EH (cell line): ENCODE results near the gene IFNL1.
A peak's percentile ranks its signal among the peaks of the same experiment; 100 is the strongest.
"Not testable (repeated sequence)": the region's sequence is repeated elsewhere in the genome, so short reads cannot be mapped to it uniquely, and the experiment has no call there.

Experiments
- DNase-seq: peaks from one replicate; pipeline ENCODE4 v3.0.0-alpha.2; 2015; ENCODE audit warnings: low read depth

The IFNL1 gene

DNA sequence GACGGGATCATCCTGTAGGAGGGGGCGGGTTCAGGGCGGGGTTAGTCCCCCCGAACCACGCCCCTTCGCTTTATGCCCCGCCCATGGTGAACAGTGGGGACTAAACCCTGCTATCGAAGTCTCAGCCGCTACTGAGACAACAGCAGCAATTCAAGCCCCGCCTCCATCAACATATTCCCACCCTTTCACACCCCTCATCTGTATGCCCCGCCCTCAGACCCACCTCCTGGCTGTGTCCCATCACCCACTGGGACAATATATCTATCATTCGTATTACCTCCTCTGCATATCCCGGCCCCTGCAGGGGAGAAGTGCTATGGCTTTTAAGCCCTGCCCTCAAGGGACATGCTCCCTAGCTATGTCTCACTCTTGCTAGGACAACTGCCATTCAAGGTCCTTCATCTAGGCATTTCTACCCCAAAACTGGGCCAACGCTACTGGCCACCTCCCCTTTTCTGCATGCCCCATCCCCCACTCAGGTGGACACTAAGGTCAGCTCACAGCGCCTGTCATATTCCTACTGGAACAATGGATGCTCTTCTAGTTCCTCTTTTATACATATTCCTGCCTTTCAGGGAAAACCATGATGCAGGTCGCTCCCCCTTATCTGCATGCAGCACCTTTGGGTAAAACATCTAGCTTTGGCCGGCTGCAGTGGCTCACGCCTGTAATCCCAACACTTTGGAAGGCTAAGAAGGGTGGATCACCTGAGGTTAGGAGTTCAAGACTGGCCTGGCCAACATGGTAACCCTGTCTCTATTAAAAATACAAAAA lies 12.5 kb downstream of the IFNL1 start:
- no peak for DNase-seq

DNA sequence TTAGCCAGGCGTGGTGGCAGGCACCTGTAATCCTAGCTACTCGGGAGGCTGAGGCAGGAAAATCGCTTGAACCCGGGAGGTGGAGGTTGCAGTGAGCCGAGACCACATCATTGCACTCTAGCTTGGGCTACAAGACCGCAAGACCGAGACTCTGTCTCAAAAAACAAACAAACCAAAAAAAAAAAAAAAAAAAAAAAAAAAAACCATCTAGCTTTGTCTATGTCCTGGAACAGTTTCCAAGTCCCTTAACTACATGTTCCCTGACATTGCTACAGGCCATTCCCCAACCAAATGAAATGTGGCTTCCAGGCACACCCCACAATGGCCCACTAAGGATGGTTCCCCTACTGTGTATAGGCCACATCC lies 13.1 kb downstream of the IFNL1 start:
- not testable (repeated sequence) for DNase-seq

DNA sequence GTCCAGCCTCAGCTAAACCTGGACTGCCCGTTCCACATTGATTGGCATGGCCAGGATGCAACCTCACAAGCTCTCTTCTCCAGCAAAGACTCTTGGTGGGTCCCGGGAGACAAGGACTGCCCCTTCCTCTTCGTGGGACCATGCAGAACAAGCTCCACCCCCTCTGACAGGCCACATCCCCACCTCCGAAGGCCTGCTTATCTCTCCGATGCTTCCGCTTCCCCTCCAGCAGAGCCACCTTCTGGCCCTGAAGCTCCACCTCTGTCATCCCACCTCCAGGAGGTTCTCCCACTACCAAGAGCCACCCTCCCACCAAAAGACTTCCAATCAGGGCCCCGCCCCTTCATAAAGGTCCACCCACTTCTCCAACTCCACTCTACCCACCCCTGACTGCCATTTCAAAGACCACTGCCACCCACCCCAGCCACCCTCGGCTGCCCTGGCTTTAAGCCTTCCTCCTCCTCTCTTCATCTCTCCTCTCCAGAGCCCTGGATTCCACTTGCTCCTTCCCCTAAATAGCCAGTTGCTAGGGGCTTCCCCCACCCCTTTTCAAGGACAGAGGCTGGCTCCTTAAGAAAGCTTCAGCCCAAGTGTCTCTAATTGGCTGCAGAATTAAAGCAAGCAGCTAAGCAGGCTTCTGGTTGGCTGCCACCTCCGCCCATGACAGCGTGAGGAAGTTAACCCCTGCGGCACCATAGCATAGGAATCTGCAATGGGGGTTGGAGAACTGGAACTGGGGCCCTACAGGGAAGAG lies 14.5 kb downstream of the IFNL1 start:
- peak; percentile 16 for DNase-seq

DNA sequence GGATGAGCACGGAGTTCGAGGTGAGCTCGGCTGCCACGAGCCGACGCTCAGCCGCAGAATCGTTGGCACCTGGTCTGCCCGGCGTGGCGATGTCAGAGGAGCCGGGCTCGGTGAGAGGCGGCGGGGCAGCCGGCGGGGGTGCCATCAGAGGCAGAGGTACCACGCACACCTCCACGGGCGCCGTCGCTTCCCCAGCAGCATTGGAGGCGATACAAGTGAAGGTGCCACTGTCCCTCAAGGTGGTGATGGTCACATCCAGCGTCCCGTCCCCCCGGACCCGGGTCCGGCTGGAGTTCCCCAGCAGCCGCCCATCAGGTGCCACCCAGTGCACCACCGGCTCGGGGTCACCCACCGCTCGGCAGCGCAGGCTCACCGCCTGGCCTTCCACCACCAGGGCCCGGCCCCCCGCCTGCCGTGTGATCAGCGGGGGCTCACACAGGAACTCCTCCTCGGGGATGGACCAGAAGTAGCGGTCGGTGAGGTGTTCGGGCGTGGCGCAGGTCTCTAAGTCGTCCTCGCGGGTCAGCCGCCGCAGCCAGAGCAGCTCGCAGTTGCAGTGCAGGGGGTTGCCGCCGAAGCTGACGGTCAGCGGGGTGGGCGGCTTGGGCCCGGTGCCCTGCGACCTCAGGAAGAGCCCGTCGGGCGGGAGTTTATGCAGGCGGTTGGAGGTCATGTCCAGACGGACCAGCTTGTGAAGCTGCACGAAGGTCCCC lies 18.0 kb downstream of the IFNL1 start:
- DNase-seq, result no peak

DNA sequence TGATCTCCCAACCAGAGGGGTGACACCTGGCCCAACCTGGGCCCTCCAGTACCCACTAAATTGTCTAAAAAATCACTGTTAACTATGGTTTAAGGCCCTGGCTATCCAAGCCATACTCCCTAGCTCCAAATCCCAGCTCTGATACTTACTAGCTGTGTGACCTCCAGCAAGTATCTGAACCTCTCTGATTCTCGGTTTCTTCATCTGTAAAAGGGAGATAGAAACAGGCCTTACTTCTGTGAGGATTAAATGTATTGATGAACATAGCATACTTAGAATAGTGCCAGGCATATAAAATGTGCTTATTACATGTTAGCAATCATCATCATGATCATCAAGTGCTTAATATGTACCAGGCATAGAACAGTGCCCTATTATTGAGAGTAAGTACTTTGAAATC lies 19.7 kb downstream of the IFNL1 start:
- DNase-seq, result no peak

DNA sequence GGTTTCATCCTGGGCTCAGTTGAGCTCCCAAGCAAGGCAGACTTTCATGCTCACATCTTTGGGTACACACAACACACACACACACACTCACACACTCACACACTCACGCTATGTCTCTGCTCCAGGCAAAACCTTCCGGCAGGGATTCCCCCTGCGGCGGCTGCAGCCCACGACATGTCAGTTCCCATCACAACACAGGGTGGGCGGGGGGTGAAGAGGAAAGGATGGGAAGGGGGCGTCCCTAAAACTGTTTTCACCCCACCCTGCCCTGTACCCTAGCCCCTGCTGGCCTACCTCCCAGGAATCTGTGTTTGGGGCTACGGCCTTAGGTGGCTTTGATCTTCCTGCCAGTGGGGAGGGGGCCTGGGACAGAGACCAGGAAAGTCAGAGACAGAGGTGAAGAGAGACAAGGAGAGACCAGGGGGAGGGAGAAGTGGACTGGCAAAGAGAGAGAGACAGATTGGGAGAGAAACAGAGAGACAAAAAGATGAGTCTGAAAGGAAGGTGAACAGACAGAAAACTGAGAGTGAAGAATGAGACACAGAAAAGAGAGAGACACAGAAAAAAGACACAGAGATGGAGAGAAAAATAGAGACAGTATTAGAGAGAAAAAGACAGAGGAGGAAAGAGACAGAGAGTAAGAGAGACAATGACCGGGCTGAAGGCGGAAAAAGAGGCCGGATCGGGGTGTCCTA lies 20.6 kb downstream of the IFNL1 start:
- no peak for DNase-seq

DNA sequence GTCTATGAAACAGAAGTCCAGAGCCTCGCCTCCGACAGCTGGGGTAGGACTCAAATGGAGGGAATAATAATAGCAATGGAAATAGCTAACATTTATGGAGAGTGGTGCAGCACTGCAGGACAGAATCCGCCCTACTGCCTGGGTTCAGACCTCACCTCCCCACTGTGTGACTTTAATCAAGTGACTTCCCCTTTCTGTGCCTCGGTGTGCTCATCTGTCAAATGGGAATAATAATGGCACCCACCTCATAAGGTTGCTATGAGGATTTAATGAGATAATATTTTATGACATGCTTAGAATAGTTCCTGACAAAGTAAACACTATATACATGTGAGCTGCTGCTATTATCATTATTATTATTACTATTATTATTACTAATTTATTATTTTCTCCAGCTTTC lies 21.3 kb downstream of the IFNL1 start:
- no peak for DNase-seq

DNA sequence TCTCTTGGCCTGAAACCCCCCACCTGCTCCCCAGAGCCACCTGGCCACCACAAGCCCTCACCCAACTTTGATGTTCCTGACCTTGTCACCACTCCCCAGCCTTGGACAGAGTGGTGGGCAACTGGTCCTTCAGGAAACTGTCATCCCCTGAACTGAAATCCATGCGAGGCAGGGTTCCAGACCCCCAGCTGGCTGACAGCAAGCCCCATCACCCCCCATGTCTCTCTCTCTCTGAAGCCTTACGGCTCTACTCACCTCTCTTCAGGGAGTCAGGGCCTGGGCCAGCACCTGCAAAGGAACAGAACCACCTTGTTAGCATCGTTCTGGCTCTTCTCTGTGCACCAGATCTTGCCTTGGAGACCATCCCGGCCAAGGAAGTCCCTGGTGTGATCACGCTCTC lies 21.9 kb downstream of the IFNL1 start:
- no peak for DNase-seq

DNA sequence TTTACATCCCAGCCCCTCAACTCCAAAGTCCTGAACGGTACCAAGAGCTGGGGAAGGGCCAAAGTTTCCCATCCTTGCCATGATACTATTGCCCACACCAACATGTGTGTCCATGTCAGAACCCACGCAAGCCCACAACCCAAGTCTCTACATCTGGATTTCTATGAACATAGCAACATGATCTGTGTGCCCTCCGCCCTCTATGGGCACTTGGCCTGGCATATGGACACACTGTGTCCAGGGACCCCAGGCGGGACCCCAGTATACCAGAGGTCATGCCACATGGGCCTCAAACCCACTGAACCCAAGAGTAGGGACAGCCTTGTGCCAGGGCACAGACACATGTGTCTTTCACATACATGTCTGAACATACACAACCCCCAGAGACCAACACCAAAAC lies 22.5 kb downstream of the IFNL1 start:
- DNase-seq, result no peak

DNA sequence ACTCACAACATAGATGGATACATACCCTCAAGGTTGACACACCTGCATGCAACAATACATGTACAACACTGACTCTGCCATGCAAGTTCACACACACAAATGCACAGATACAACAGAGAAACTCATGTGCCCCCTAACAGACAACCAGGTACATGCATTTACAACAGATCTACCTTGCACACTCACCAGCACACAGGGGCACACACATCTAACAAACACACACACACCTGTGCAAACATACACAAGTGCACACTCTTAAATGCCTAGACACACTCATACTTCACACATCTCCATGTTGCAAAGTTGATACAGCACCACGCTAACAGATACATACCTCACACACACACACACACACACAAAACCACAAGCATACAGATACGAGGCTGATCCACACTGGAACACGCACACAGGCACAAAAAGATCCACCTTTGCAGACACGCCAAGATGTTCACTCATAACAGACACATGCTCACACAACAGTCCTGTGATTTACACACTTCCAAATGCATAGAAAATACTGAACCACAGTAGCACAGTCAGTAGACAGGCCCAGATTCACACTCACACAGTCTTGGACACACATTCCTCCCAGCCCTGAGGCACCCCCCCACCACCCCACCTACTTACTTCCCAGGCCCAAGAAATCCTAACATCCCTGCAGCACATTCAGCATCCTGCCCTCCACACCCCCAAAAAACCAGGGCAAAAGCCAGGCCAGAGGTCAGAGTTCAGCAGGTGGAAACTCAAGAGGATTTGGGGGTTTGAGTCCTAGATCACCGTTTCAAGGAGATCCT lies 23.1 kb downstream of the IFNL1 start:
- no peak for DNase-seq

DNA sequence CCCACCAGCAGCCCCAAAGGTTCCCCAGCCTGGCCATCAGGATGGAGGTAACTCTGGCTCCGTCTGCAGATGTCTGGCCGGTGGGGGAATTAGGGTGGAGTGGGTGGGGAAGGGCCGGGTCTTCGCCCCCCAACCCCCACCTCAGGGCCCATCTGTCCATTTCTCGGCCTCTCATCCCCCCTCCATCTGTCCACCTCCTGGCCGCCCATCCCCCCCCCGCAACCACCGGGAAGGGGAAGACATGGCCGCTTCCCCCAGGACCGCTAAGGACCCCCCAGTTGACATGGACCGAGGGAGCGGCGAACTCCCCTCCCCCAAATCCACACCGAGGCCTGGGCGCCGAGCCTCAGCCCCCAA lies 23.7 kb downstream of the IFNL1 start:
- no peak for DNase-seq

DNA sequence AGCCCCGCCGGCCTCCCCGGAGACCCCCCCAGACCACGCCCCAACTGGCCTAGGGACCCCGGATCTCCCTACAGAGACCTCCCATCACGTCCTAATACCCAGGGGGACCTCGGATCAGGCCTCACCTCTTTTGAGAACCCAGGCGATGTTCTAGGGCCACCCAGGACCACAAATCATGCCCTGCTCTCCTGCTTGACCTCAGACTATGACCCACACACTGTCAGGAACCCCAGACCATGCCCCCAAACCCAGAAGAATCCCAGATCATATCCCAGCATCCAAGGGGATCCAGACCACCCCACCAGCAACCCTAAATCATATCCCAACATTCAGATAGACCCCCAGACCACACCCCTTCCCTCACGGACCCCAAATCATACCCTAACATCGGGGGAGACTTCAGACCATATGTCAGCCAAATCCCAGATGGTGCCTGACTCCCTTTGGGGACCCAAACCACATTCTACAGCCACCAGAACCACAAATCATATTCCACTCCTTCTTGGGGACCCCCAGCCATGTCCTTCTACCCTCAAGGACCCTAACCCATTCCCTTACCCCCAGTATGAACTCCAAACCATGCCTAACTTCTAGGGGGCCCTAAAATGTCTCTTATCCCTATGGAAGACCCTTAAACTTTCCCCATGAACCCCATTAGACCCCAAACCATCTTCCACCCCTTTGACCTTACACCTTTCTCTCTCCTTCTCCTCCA lies 25.1 kb downstream of the IFNL1 start:
- no peak for DNase-seq

DNA sequence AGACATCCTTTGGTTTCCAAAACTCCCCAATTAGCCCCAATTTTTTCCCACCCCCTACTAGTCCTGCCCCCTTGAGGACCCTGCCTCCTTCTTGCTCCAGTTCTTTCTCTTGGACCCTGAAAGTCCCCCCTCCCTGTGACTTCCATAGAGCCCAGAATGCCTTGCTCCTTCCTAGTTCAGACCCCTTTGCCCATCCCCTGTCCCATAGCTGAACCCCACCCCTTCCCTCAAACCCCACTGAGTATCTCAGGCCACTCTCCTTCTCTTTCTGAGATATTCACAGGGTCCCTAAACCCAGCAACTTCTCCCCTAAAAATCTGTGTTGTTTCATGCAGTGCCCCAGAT lies 25.6 kb downstream of the IFNL1 start:
- DNase-seq, result no peak

DNA sequence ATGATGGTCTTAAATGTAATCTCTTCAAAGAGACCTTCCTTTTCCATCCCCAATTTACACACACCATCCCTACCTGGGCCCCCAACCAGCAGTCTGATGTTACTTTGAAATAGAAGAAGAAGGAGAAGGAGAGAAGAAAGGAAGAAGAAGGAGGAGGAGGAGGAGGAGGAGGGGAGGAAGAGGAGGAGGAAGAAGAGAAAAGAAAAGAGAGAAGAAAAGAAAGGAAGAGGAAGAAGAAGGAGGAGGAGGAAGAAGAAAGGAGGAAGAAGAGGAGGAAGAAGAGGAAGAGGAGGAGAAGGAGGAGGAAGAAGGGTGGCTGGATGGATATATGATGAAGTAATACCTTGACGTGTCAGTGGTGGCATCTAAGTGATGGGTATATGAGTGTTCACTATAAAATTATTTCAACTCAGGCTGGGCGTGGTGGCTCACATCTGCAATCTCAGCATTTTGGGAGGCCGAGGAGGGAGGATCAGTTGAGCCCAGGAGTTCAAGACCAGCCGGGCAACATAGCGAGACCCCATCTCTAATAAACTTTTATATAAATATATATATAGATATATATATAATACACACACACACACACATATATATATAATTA lies 28.1 kb downstream of the IFNL1 start:
- no peak for DNase-seq

DNA sequence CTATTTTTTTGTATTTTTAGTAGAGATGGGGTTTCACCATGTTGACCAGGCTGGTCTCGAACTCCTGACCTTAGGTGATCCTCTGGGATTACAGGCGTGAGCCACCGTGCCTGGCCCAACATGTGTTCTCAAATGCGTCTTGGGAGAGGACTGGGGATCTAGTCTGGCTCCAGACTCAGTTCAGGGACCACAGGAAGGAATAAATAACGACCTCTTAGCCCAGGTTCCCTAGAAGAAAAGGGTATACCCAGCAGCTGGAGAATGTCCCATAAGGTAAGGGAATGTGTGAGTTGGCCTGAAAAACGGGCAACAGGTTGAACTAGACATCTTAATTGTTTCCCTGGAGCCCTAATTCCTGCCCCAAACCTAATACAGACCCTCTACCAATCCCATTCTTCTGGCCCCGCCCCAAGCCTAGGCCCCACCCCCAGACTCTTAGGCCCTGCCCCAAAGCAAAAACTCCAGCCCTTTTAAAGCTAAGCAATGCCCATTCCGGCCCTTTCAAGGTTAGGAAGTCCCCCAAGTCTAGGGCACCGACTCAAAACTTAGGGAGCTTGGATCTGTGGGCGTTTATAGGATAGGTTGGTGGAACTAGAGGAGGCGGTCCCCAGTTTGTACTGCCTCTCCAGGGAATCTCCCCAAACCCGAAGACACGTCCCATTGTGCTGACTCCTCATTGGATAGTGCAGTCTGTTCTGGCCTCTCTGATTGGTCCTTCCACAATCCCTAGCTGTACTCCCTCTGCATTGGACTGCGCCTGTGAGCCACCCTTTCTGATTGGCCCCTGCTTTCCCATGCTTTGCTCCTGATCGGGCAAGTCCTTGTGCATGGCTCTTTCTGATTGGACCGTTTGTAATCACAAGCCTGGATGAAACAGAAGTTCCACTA lies 29.8 kb downstream of the IFNL1 start:
- DNase-seq, result peak; percentile 36

DNA sequence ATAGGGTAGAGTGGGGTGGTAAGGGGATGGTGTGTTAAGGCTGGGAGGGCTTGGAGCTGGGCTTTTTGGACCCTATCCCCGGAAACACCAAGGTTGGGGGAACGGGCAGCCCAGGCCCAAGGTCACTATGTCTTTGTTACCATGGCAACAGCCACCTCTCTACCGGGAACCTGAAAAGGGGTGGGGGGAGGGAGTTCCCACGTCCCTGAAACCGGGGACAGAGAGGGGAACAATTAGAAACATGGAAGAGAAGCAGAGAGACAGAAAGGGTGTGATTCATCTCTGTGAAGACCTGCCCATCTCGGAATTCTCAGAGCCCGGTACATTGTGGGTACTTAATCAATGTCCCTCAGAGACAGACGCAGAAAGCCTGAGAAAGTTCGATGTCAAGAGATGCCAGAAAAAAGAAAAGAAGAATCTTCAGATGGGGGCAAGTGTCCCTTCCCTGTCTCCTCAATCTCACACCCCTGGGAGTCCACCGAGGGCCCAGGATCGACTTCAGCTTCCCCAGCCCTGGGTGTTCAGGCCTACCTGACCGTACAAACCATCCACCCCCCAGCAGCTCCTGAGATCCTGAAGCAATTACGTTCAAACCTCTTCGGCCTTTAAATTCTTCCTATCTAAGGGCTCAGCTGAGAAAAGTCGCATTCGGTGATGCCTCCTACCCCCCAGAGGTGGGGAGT lies 31.3 kb downstream of the IFNL1 start:
- DNase-seq, result no peak

DNA sequence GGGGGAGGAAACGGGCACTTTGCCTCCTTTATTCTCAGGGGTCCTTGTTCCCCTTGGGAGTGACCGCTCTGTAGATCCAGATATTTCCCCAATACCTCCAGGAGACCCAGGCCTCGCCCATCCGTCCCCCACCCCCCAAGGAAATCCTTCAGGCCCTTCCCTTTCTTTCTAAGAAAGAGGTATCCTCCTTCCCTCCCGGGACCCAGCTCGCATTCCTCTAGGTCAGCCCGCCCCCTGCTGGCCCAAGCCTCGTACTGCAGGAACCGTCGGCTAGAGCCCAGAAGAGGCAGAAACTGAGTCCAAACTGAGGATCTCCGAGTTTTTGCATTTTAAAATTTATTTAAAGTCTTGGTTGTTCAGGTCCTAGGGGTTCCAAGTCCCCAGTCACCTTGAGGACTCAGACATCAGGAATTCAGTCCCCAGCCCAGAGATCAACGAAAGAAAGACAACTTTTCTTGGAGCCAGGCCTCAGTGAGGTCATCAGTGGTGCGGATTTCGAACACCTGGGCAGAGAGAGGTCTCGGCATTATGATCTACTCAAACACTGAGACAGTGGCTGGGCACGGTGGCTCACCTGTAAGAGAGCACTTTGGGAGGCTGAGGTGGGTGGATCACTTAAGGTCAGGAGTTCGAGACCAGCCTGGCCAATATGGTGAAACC lies 32.0 kb downstream of the IFNL1 start:
- peak; percentile 68 for DNase-seq

DNA sequence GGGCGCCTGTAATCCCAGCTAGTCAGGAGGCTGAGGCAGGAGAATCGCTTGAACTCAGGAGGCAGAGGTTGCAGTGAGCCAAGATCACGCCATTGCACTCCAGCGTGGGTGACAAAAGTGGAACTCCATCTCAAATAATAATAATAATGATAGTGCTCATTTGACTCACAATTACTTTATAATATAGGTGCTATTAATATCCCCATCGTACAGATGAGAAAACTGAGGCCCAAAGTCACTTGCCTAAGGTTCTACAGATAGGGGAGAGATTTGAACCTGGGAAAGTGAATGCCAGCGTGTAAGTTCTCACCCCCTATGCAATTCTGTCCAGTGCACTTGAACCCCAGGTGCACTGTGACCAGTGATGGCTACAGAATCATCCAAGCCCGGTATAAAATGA lies 33.7 kb downstream of the IFNL1 start:
- DNase-seq, result no peak

DNA sequence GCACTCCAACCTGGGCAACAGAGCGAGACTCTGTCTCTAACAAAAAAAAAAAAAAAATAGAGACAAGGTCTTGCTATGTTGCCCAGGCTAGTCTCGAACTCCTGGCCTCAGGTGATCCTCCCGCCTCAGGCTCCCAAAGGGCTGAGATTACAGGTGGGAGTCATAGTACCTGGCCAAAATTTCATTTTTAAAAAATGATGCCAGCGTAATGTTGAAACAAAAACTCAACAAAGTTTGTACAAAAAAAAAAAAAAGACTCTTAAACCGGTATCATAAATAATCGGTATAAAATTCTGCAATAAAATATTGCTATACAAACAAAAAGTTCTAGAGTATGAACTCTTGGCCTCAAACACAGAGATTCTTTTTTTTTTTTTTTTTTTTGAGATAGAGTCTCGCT lies 36.1 kb downstream of the IFNL1 start:
- no peak for DNase-seq
